SIG-M5 (cell line): Measurements from ENCODE around the gene TDRD1.
"Not testable (repeated sequence)": the region's sequence is repeated elsewhere in the genome, so short reads cannot be mapped to it uniquely, and the experiment has no call there.

ENCODE experiments used
- DNase-seq: peaks from one replicate; lab custom pipeline; 2025; lab: John Stamatoyannopoulos, UW

Gene TDRD1

GRCh38 chr10:114179148-114179547 lies at the start of gene TDRD1:
Gene TDRD1 (plus strand): TSS chr10:114179353. CDS start chr10:114187832, 8,479 bp downstream.
- DNase-seq: no peak

- DNase-seq: no peak
Measured at GRCh38 chr10:114131094-114131493, 48.1 kb upstream of the TDRD1 start.

DNA sequence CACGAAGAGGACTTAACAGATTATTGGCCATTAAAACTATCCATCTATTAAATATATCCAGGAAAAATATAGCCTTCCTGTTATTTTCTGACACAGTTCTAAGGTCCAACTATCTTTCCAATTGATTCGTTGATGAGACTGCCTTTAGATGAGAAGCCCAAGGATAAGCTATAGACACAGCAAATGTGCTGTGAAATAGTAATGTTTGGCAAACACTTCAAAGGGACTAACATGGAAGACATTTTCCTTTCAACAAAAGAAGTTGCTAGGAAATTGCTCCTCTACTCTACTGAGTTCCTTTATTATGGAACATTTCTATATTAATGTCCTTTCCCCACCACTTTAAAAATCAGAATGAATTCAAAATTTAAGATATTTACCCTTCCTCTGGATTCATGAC lies 43.7 kb upstream of the TDRD1 start:
- DNase-seq: no peak

GRCh38 chr10:114138581-114138980 lies 40.6 kb upstream of the TDRD1 start:
- DNase-seq: no peak

GRCh38 chr10:114140036-114140435 lies 39.1 kb upstream of the TDRD1 start:
- no peak for DNase-seq

- DNase-seq: not testable (repeated sequence)
Measured at GRCh38 chr10:114140827-114141226, 38.3 kb upstream of the TDRD1 start.

DNA sequence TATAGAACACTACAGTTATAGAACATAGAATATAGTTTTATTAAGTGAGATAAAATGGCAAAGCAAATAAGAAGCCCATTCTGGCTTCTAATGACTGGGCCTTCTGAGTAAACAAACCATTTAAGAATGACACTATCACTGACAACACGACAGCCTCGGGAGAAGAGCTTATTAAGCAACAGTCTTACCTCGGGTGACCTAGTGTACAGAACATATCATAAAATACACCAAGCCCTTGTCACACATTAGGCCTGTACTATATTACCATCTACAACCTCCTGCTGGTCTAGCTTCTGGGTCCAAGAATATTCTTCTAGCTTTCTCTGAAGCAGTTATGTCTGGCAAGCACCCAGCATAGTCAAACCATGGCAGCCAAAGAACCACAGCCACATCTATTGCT lies 37.1 kb upstream of the TDRD1 start:
- DNase-seq: no peak

DNA sequence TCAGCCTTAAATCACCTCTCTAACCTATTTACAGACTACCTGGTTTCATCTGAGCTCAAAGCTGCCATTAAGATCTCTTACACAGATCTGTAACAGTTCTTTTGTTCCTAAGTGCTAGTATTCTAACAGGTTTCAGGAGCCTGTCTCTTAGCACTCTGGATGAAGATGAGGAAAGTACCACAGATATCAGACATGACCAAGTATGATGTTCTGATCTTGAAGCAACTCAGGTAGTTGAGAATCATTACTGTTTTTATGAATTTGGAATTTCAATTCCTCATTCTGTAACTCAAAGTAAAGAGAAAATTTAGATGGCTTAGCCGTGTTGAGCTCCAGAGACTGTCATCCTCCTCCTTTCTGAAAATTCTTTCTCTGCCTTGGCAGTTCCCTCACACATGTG lies 36.0 kb upstream of the TDRD1 start:
- no peak for DNase-seq

- not testable (repeated sequence) for DNase-seq
Measured at GRCh38 chr10:114149476-114149875, 29.7 kb upstream of the TDRD1 start.

- DNase-seq: no peak
Measured at GRCh38 chr10:114151486-114151885, 27.7 kb upstream of the TDRD1 start.

DNA sequence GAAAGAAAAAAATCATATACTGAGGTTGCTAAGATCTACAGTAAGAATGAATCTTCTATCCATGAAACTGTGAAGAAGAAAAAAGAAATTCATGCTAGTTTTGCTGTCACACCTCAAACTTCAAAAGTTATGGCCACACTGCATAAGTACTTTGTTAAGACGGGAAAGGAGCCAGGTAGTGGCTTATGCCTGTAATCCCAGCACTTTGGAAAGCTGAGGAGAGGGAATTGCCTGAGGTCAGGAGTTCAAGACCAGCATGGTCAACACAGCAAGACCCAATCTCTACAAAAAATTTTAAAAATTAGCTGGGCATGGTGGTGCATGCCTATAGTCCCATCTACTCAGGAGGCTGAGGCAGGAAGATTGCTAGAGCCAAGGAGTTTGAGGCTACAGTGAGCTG lies 27.3 kb upstream of the TDRD1 start:
- DNase-seq: no peak

- DNase-seq: no peak
Measured at GRCh38 chr10:114157912-114158311, 21.2 kb upstream of the TDRD1 start.

DNA sequence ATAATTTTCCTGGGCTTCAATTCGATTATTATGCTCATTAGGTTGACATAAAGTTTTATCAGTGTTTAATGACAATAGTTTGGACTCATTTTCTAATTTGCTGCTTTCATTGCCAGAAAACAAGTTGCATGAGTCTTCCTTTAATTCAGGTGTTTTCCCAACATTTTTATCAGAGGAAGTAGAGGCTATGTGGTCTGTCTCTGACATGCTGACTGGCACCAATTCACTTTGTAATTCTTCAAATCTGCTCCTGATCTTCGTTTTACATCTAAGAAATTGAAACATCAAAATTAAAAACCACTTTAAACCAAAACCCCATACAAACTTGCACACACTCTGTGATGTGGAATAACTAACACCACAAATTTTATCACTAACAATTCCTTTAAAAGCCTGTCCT lies 16.1 kb upstream of the TDRD1 start:
- no peak for DNase-seq

- DNase-seq: no peak
Measured at GRCh38 chr10:114166043-114166442, 13.1 kb upstream of the TDRD1 start.

DNA sequence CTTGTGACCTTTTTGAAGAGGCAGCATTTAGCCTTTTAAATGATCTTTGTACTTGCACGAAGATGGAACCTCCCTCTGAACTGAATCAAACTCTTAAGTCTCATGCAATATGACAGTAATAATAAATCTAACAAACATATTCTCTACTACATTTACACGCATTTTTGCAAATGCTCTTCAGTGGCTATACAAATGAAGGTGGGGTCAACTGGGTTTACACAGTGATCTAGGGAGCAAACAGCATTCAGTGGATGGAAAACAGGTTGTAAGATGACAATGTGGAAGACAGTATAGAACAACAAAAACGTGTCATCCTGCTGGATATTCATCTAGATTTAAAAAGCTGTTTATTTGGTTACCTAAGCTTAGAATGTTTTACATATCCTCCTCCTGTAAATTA lies 12.7 kb upstream of the TDRD1 start:
- no peak for DNase-seq

GRCh38 chr10:114167985-114168384 lies 11.2 kb upstream of the TDRD1 start:
- DNase-seq: no peak

GRCh38 chr10:114168450-114169009 lies 10.6 kb upstream of the TDRD1 start:
- no peak for DNase-seq

GRCh38 chr10:114172216-114172615 lies 6.9 kb upstream of the TDRD1 start:
- DNase-seq: no peak

GRCh38 chr10:114172776-114173602 lies 6.2 kb upstream of the TDRD1 start:
- DNase-seq: no peak

GRCh38 chr10:114173603-114173920 lies 5.6 kb upstream of the TDRD1 start:
- no peak for DNase-seq

DNA sequence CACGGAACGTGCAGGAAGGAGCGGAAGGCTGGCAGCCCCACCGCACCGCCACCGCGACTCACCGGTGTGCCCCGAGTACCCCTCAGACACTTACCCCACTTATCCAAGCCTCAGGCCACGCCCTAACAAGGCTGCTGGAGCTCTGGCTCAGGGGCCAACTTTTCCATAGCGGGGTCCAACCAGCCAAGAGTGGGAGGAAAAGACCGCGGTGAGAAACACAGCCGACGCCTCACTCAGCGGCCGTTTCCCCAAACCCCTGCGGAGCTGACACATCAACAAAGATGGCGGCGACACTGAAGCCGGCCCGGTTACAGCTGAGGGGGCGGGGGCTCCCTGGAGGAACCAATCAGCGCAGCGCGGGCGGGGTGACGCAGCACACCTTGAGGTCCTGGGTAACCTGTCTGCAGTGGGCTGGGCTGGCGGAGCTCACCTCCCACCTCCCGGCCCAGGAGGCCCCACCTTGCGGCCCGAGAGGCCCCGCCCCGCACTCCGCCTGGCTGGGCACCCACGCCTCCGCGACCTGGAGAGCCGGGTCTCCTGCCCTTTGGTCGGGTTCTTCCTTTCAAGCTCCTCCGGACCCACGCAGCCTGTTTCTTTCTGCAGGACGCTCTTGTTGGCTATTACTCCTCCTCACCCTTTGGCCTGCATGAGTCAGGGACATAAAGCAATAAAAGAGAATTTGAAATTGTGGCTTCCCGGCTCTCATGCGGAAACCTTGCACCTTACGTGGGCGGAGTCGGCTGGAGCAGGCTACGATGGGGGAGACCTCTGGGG lies 5.0 kb upstream of the TDRD1 start, which contains the start of gene CCDC186:
CCDC186 (minus strand) TSS at position 283 of the 774 bp plus-strand sequence. CDS start 10,935 bp downstream, outside the sequence.
- no peak for DNase-seq

GRCh38 chr10:114174695-114175188 lies 4.4 kb upstream of the TDRD1 start:
- DNase-seq: peak; percentile 20

GRCh38 chr10:114175667-114176066 lies 3.5 kb upstream of the TDRD1 start:
- DNase-seq: no peak
